GM12878 (cell line): ENCODE measurements around the gene ZNF780B. TPM values are rescaled to one million over a fixed set of nuclear protein-coding genes. Genes with fewer than 3 reads are reported as not detected.

Experiments used
- ATAC-seq: fragments of 200-7000 bp; cut with Tn5 transposase; 3 replicates; pipeline ENCODE4 v1.9.1; 2020; ENCODE audit warnings: mild to moderate bottlenecking, moderate library complexity
- BruUV-seq: library from RNA; stranded (reverse); fragments of 400-500 nt; replicated peaks from 2 replicates; lab custom pipeline; 2021; lab: Mats Ljungman, UMichigan
- CTCF ChIA-PET: fragments of 300-600 bp; sonication (Branson Sonifier 250); formaldehyde crosslinking; extraction: SDS; loops from one replicate; lab custom pipeline; 2021; ENCODE audit warnings: inconsistent platforms; lab: Yijun Ruan, JAX
- POLR2A ChIA-PET: fragments of 350-600 bp; formaldehyde crosslinking; extraction: SDS; loops from one replicate; lab custom pipeline; 2021; ENCODE audit warnings: inconsistent platforms; lab: Charles Lee
- RAD21 ChIA-PET: fragments of 300-600 bp; sonication (Branson Sonifier 250); formaldehyde crosslinking; loops from one replicate; lab custom pipeline; 2023; ENCODE audit warnings: antibody characterized with exemption; ENCODE audit not compliant: unreplicated experiment; lab: Charles Lee
- SMC1A ChIA-PET: fragments of 300-600 bp; sonication (Branson Sonifier 250); formaldehyde crosslinking; loops from one replicate; lab custom pipeline; 2023; ENCODE audit not compliant: unreplicated experiment, uncharacterized antibody; lab: Charles Lee
- DNase-seq: peaks from one replicate; pipeline ENCODE4 v3.0.0-alpha.2; 2011; ENCODE audit warnings: low read depth, low spot score
- FAIRE-seq: peaks from 3 replicates; lab custom pipeline; 2011; peaks lifted over from hg19 to GRCh38; lab: Jason Lieb, UNC
- H2AFZ ChIP-seq: 2 replicates; pipeline ENCODE4 v1.6.0; 2011; ENCODE audit warnings: low read depth, low read length, control low read depth; ENCODE audit not compliant: control insufficient read depth
- H3K27ac ChIP-seq: 2 replicates; pipeline ENCODE4 v1.5.1; 2011; ENCODE audit warnings: control low read depth; ENCODE audit not compliant: control insufficient read depth, insufficient read depth
- H3K27me3 ChIP-seq, 2 experiments: replicated peaks in 1 of 2; 2 replicates each; pipeline versions ENCODE4 v1.6.0 to v1.6.1; 2011; ENCODE audit warnings: low read length in 1 of 2; ENCODE audit not compliant: control insufficient read depth in 2 of 2, insufficient read depth in 2 of 2
- H3K36me3 ChIP-seq, 2 experiments: 2 replicates each; pipeline ENCODE4 v1.5.1; 2011; ENCODE audit warnings: low read length in 1 of 2; ENCODE audit not compliant: control insufficient read depth in 2 of 2, insufficient read depth in 2 of 2
- H3K4me1 ChIP-seq: 2 replicates; pipeline ENCODE4 v1.6.1; 2011; ENCODE audit warnings: mild to moderate bottlenecking, low read length, moderate library complexity, mixed read lengths; ENCODE audit not compliant: control insufficient read depth, insufficient read depth
- H3K4me2 ChIP-seq: 2 replicates; pipeline ENCODE4 v1.6.0; 2011; ENCODE audit warnings: control low read depth; ENCODE audit not compliant: control insufficient read depth, insufficient read depth
- H3K4me3 ChIP-seq: fragments of 200-600 bp; sonication (generic); 2 replicates; pipeline ENCODE4 v1.5.1; 2016
- H3K79me2 ChIP-seq: 2 replicates; pipeline ENCODE4 v1.6.0; 2011; ENCODE audit warnings: low read length; ENCODE audit not compliant: control insufficient read depth, insufficient read depth
- H3K9ac ChIP-seq: 2 replicates; pipeline ENCODE4 v1.8.0; 2011; ENCODE audit warnings: low read length, control low read depth, mixed read lengths; ENCODE audit not compliant: control insufficient read depth, insufficient read depth
- H3K9me3 ChIP-seq: replicated peaks from 3 replicates; pipeline ENCODE4 v1.5.1; 2011; ENCODE audit warnings: mild to moderate bottlenecking, low read length; ENCODE audit not compliant: control insufficient read depth, insufficient read depth
- H4K20me1 ChIP-seq: 2 replicates; pipeline ENCODE4 v1.6.0; 2011; ENCODE audit not compliant: control insufficient read depth, insufficient read depth
- CHD1 ChIP-seq: IDR thresholded peaks from 2 replicates; pipeline ENCODE4 v1.6.1; 2012; ENCODE audit warnings: low read depth, low read length, improper control_type of control experiment
- CHD2 ChIP-seq: IDR thresholded peaks from 2 replicates; pipeline ENCODE4 v1.6.1; 2011; ENCODE audit warnings: low read depth, low read length, improper control_type of control experiment, borderline replicate concordance
- EGR1 ChIP-seq, 2 experiments: IDR thresholded peaks; 1 replicate in 1 of 2; 2 replicates in 1 of 2; pipeline ENCODE4 v1.6.1; 2011 to 2012; ENCODE audit warnings: low read depth in 2 of 2, low read length in 2 of 2, borderline replicate concordance in 1 of 2, mild to moderate bottlenecking in 1 of 2, moderate library complexity in 1 of 2
- MYC ChIP-seq: IDR thresholded peaks from 2 replicates; pipeline ENCODE4 v1.6.1; 2011; ENCODE audit warnings: mild to moderate bottlenecking, low read length, moderate library complexity, inconsistent platforms; ENCODE audit not compliant: insufficient read depth, insufficient replicate concordance, insufficient read length, severe bottlenecking
- SMARCA5 ChIP-seq: fragments of 450-650 bp; IDR thresholded peaks from 2 replicates; pipeline ENCODE4 v1.6.1; 2017; ENCODE audit warnings: mild to moderate bottlenecking
- ZNF24 ChIP-seq: fragments of 450-650 bp; IDR thresholded peaks from 2 replicates; pipeline ENCODE4 v1.6.1; 2017; ENCODE audit warnings: antibody characterized with exemption, mild to moderate bottlenecking
- WGBS: methylation state at CpG from one replicate; pipeline ENCODE4 v1.1.6; 2016; ENCODE audit warnings: low lambda C conversion rate; ENCODE audit not compliant: insufficient replicate concordance, insufficient coverage; ENCODE audit errors: missing lambda C conversion rate; 5-methylcytosine and 5-hydroxymethylcytosine counted together
- in situ Hi-C: fragments of 300-500 bp; cut with MboI; formaldehyde crosslinking; loops from 9 replicates; pipeline ENCODE4 v1.14.3; 2018; ENCODE audit warnings: mixed read lengths
- intact Hi-C: fragments of 100-400 bp; cut with micrococcal nuclease; formaldehyde crosslinking; loops from one replicate; pipeline ENCODE4 v1.14.2; 2022; ENCODE audit not compliant: unreplicated experiment
- polyA plus RNA-seq, 11 experiments: library from polyadenylated mRNA; depleted of rRNA in 4 of 11; unstranded in 6 of 11; stranded (reverse) in 5 of 11; fragments of >200 nt; fragmentation: Nextera tagmentation in 4 of 11; fragmentation: Illumina TruSeq in 1 of 11; extraction: Ambion mirVana in 4 of 11; extraction: Trizol in 1 of 11; gene quantifications; 1 replicate in 1 of 11; 2 replicates in 10 of 11; pipeline versions ENCODE4 v1.2.1 to v1.2.3, GENCODE V29; 2011 to 2016; ENCODE audit warnings: inconsistent platforms in 2 of 11, missing spikeins in 2 of 11, low read depth in 1 of 11
- total RNA-seq, 4 experiments: library from RNA; depleted of rRNA in 3 of 4; stranded (reverse); fragments of >200 nt in 3 of 4; fragmentation: Illumina TruSeq in 1 of 4; extraction: Trizol in 1 of 4; gene quantifications; 2 replicates each; pipeline versions ENCODE4 v1.2.1 to v1.2.3, GENCODE V29; 2013 to 2021
- TF ChIP-seq, protein P1 (sequence below): fragments of 450-650 bp; IDR thresholded peaks from 2 replicates; pipeline ENCODE4 v1.6.1; 2018; ENCODE audit warnings: borderline replicate concordance, mild to moderate bottlenecking; ENCODE audit not compliant: partially characterized antibody

The ZNF780B gene
- total and polyA plus RNA-seq, 10 of the 15 experiments (the other 5 are each of a cell fraction or from before 2014, with no cell fraction given), result 7.3 to 24.0 (median 12.3) TPM

GRCh38 chr19:39998501-39998900, 57.5 kb downstream of the ZNF780B start:
- Histone ChIP-seq H3K27ac (no peak overlapping the region), H3K4me3 (no peak overlapping the region), H3K36me3 (no peaks in the 10 kb centered on the region), H3K4me1 (peaks cover 4% of the 10 kb centered on the region; the same call in 1 of the 2 replicates), H3K27me3 (no peaks in the 10 kb centered on the region), H3K9me3 (peaks cover 8% of the 10 kb centered on the region; the same call in 2 of the 3 replicates), H2AFZ (no peak overlapping the region), H4K20me1 (no peaks in the 10 kb centered on the region), H3K9ac (no peak overlapping the region), H3K79me2 (peaks cover 16% of the 10 kb centered on the region), H3K4me2 (no peak overlapping the region)
- TF ChIP-seq, protein P1, sequence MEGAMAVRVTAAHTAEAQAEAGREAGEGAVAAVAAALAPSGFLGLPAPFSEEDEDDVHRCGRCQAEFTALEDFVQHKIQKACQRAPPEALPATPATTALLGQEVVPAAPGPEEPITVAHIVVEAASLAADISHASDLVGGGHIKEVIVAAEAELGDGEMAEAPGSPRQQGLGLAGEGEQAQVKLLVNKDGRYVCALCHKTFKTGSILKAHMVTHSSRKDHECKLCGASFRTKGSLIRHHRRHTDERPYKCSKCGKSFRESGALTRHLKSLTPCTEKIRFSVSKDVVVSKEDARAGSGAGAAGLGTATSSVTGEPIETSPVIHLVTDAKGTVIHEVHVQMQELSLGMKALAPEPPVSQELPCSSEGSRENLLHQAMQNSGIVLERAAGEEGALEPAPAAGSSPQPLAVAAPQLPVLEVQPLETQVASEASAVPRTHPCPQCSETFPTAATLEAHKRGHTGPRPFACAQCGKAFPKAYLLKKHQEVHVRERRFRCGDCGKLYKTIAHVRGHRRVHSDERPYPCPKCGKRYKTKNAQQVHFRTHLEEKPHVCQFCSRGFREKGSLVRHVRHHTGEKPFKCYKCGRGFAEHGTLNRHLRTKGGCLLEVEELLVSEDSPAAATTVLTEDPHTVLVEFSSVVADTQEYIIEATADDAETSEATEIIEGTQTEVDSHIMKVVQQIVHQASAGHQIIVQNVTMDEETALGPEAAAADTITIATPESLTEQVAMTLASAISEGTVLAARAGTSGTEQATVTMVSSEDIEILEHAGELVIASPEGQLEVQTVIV, result no peak
- TF ChIP-seq CHD2 (no peak), CHD1 (no peak), SMARCA5 (no peak), MYC (no peak), EGR1 (IDR thresholded peaks at IDR 0.05; ENCODE audit: borderline replicate concordance in 1 of 2, low read depth in 2 of 2, low read length in 2 of 2) (no peak), ZNF24 (no peak)
- ChIA-PET RAD21 (interaction anchor here (2.2 kb wide), 1 partner anchor 56 kb away, joined by 6 read pairs; no protein-coding TSS in a partner anchor), CTCF (no interaction called here), POLR2A (interaction anchor here (1.0 to 3.8 kb wide), 2 partner anchors 28 to 73 kb away, joined by 3 to 23 read pairs; partner anchors contain the start of gene PSMC4), SMC1A (interaction anchor here (1.6 to 3.4 kb wide), 2 partner anchors 28 to 325 kb away, joined by 3 to 25 read pairs; partner anchors contain the start of gene PSMC4)
- intact Hi-C loops, result no loop called here
- in situ Hi-C loops, result no loop called here
- DNase-seq, result no peak
- BruUV-seq, result no TSS peak
- WGBS, result 95% methylated on average over 4 of the region's 4 CpGs
- FAIRE-seq, result no peak
- ATAC-seq, result no peak
